Progenitor cell of endocrine pancreas (in vitro differentiated cells): Measurements from ENCODE around the gene FANCF. TPM values are rescaled to one million over a fixed set of nuclear protein-coding genes. Genes with fewer than 3 reads are reported as not detected.

Experiments
- DNase-seq: peaks from one replicate; pipeline ENCODE4 v3.0.0; 2021; ENCODE audit warnings: low spot score; ENCODE audit not compliant: unreplicated experiment
- H3K27ac Mint-ChIP-seq: 2 replicates; pipeline ENCODE4 v1.8.0; 2021; ENCODE audit warnings: mild to moderate bottlenecking, moderate library complexity, mixed read lengths
- H3K27me3 Mint-ChIP-seq: 2 replicates; pipeline ENCODE4 v1.8.0; 2021; ENCODE audit warnings: mixed read lengths
- H3K36me3 Mint-ChIP-seq: 2 replicates; pipeline ENCODE4 v1.8.0; 2022; ENCODE audit warnings: mixed read lengths; ENCODE audit not compliant: insufficient read depth
- H3K4me1 Mint-ChIP-seq: 2 replicates; pipeline ENCODE4 v1.8.0; 2021; ENCODE audit warnings: low read depth, mixed read lengths
- H3K4me3 Mint-ChIP-seq: 2 replicates; pipeline ENCODE4 v1.8.0; 2021; ENCODE audit warnings: low read depth, mild to moderate bottlenecking, moderate library complexity, mixed read lengths
- H3K9me3 Mint-ChIP-seq: 2 replicates; pipeline ENCODE4 v1.8.0; 2021; ENCODE audit warnings: low read depth, mixed read lengths
- CTCF ChIP-seq: fragments of 200-600 bp; sonication (generic); IDR thresholded peaks from one replicate; pipeline ENCODE4 v1.5.0; 2021; ENCODE audit warnings: antibody characterized with exemption, mild to moderate bottlenecking; ENCODE audit not compliant: unreplicated experiment
- total RNA-seq: library from RNA; stranded (reverse); gene quantifications from 2 replicates; pipeline ENCODE4 v1.2.1, GENCODE V29; 2021

The FANCF gene
- total RNA-seq, 1 donor from 2014 or later = 30.2 TPM

GRCh38 chr11:22617868-22618267 lies 7.8 kb downstream of the FANCF start:
- TF ChIP-seq CTCF = no peak
- Mint-ChIP-seq H3K27ac (no peak overlapping the region), H3K9me3 (peaks cover 3% of the 10 kb centered on the region), H3K36me3 (no peaks in the 10 kb centered on the region), H3K4me1 (peaks cover 9% of the 10 kb centered on the region), H3K27me3 (no peaks in the 10 kb centered on the region), H3K4me3 (no peak overlapping the region)
- no peak for DNase-seq

- H3K27ac Mint-ChIP-seq = no peak overlapping the region
- no peak for TF ChIP-seq CTCF
- H3K36me3 Mint-ChIP-seq = no peaks in the 10 kb centered on the region
- H3K4me1 Mint-ChIP-seq = no peaks in the 10 kb centered on the region
- no peaks in the 10 kb centered on the region for H3K9me3 Mint-ChIP-seq
- H3K27me3 Mint-ChIP-seq = no peaks in the 10 kb centered on the region
- no peak overlapping the region for H3K4me3 Mint-ChIP-seq
- DNase-seq = no peak
Observed at GRCh38 chr11:22603933-22604332, 21.7 kb downstream of the FANCF start.

GRCh38 chr11:22602504-22602903 lies 23.1 kb downstream of the FANCF start:
- Mint-ChIP-seq H3K9me3 (no peaks in the 10 kb centered on the region), H3K27ac (no peak overlapping the region), H3K4me3 (no peak overlapping the region), H3K27me3 (no peaks in the 10 kb centered on the region), H3K36me3 (no peaks in the 10 kb centered on the region), H3K4me1 (no peaks in the 10 kb centered on the region)
- no peak for DNase-seq
- TF ChIP-seq CTCF = no peak

- no peak for DNase-seq
Observed at GRCh38 chr11:22599458-22599857, 26.2 kb downstream of the FANCF start.

GRCh38 chr11:22597062-22597461 lies 28.6 kb downstream of the FANCF start:
- Mint-ChIP-seq H3K9me3 (peaks cover 5% of the 10 kb centered on the region), H3K27ac (no peak overlapping the region)

More at GRCh38 chr11:22599458-22599857, 26.2 kb downstream of the FANCF start:
- H3K27ac Mint-ChIP-seq = no peak overlapping the region
- H3K9me3 Mint-ChIP-seq = peaks cover 5% of the 10 kb centered on the region
- no peak overlapping the region for H3K4me3 Mint-ChIP-seq
- H3K4me1 Mint-ChIP-seq = no peaks in the 10 kb centered on the region
- no peaks in the 10 kb centered on the region for H3K27me3 Mint-ChIP-seq
- no peak for TF ChIP-seq CTCF
- no peaks in the 10 kb centered on the region for H3K36me3 Mint-ChIP-seq

More at GRCh38 chr11:22597062-22597461, 28.6 kb downstream of the FANCF start:
- Mint-ChIP-seq H3K27me3 (no peaks in the 10 kb centered on the region), H3K36me3 (no peaks in the 10 kb centered on the region), H3K4me3 (no peak overlapping the region), H3K4me1 (no peaks in the 10 kb centered on the region)
- TF ChIP-seq CTCF = no peak
- no peak for DNase-seq
